H1 (cell line): ENCODE results near the gene SIPA1L3. TPM values are rescaled to one million over a fixed set of nuclear protein-coding genes. Genes with fewer than 3 reads are reported as not detected.

ENCODE experiments used
- CEBPB ChIP-seq: IDR thresholded peaks from 2 replicates; pipeline ENCODE4 v1.6.1; 2012; ENCODE audit warnings: low read depth, low read length
- HDAC2 ChIP-seq, 2 experiments: fragments of 300-600 bp in 1 of 2; sonication (generic) in 1 of 2; IDR thresholded peaks; 2 replicates each; pipeline ENCODE4 v1.6.1; 2011 to 2012; ENCODE audit warnings: low read depth in 2 of 2, low read length in 2 of 2, mild to moderate bottlenecking in 2 of 2, moderate library complexity in 2 of 2, borderline replicate concordance in 1 of 2, inconsistent platforms in 1 of 2
- KDM4A ChIP-seq: IDR thresholded peaks from one replicate; pipeline ENCODE4 v1.7.1; 2012; ENCODE audit warnings: low read depth, mild to moderate bottlenecking, moderate library complexity, low read length, inconsistent platforms; ENCODE audit not compliant: severe bottlenecking
- MAFK ChIP-seq: IDR thresholded peaks from 2 replicates; pipeline ENCODE4 v1.6.1; 2012; ENCODE audit warnings: low read depth, mild to moderate bottlenecking, improper control_type of control experiment, low read length
- RBBP5 ChIP-seq: IDR thresholded peaks from 2 replicates; pipeline ENCODE4 v1.7.1; 2012; ENCODE audit warnings: low read depth, mild to moderate bottlenecking, inconsistent platforms, low read length, moderate library complexity, borderline replicate concordance
- SIX5 ChIP-seq: IDR thresholded peaks from 2 replicates; pipeline ENCODE4 v1.6.1; 2011; ENCODE audit warnings: mild to moderate bottlenecking, low read depth, low read length
- polyA plus RNA-seq, 7 experiments: library from polyadenylated mRNA; depleted of rRNA in 3 of 7; stranded (reverse) in 5 of 7; unstranded in 2 of 7; fragments of >200 nt in 5 of 7; fragments of 200-250 nt in 2 of 7; gene quantifications; 1 replicate in 5 of 7; 2 replicates in 1 of 7; 4 replicates in 1 of 7; pipeline versions ENCODE4 v1.2.1 to v1.2.3, GENCODE V29; 2011 to 2013; ENCODE audit warnings: missing spikeins in 2 of 7, mixed read lengths in 2 of 7
- total RNA-seq: library from RNA; stranded (reverse); fragmentation: NEBNext Ultra II Directional; extraction: Animal tissue kit (Norgen Biotek cat#: 25700); gene quantifications from 2 replicates; pipeline ENCODE4 v1.2.1, GENCODE V29; 2021
- TF ChIP-seq, protein P1 (sequence below): fragments of 300-600 bp; sonication (generic); IDR thresholded peaks from 2 replicates; pipeline ENCODE4 v1.7.1; 2012; ENCODE audit warnings: low read length, moderate library complexity, mild to moderate bottlenecking, inconsistent platforms; ENCODE audit not compliant: insufficient replicate concordance
- TF ChIP-seq, protein P2 (sequence below): IDR thresholded peaks from 2 replicates; pipeline ENCODE4 v1.6.1; 2011; ENCODE audit warnings: low read length, improper control_type of control experiment

SIPA1L3 gene
- total and polyA plus RNA-seq, 2 of the 8 experiments (the other 6 are each of a cell fraction or from before 2014, with no cell fraction given): 15.0 to 54.9 TPM

DNA sequence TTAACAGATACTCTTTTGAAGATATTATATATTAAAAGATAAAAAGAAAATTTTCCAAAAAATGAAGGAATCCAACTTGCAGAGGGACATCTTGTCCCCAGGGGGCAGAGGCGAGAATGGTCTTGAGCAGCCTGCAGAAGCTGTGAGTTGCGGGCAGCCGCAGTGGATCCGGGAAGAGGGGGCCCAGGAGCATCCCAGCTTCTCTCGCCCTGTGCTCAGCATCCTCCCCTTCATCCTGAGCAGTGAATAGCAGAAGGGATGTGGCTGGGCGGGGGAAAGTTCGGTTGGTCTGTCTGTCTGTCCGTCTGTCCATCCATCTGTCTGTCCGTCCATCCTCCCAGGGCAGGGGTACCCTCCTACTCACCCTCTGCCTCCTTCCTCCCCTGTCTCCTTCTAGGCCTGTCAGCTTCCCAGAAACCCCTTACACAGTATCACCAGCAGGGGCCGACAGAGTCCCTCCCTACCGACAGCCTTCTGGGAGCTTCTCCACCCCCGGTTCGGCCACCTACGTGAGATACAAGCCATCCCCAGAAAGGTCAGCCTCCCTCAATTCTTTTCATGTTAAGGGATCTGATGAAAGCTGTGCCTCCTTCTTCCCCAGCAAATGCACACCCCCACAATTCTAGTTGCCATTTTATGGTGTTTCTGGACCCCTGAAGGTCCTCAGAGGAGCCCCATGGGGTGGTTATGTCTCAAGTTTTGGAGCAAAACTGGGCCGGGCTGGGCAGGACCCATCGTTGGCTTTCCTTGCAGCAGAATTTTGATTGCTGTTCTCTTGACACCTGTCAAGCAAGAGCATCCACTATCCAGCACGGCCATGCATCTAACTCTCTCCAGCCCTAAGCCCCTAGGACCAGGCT is 235.4 kb downstream of the SIPA1L3 start (continued):
- TF ChIP-seq, protein P1, sequence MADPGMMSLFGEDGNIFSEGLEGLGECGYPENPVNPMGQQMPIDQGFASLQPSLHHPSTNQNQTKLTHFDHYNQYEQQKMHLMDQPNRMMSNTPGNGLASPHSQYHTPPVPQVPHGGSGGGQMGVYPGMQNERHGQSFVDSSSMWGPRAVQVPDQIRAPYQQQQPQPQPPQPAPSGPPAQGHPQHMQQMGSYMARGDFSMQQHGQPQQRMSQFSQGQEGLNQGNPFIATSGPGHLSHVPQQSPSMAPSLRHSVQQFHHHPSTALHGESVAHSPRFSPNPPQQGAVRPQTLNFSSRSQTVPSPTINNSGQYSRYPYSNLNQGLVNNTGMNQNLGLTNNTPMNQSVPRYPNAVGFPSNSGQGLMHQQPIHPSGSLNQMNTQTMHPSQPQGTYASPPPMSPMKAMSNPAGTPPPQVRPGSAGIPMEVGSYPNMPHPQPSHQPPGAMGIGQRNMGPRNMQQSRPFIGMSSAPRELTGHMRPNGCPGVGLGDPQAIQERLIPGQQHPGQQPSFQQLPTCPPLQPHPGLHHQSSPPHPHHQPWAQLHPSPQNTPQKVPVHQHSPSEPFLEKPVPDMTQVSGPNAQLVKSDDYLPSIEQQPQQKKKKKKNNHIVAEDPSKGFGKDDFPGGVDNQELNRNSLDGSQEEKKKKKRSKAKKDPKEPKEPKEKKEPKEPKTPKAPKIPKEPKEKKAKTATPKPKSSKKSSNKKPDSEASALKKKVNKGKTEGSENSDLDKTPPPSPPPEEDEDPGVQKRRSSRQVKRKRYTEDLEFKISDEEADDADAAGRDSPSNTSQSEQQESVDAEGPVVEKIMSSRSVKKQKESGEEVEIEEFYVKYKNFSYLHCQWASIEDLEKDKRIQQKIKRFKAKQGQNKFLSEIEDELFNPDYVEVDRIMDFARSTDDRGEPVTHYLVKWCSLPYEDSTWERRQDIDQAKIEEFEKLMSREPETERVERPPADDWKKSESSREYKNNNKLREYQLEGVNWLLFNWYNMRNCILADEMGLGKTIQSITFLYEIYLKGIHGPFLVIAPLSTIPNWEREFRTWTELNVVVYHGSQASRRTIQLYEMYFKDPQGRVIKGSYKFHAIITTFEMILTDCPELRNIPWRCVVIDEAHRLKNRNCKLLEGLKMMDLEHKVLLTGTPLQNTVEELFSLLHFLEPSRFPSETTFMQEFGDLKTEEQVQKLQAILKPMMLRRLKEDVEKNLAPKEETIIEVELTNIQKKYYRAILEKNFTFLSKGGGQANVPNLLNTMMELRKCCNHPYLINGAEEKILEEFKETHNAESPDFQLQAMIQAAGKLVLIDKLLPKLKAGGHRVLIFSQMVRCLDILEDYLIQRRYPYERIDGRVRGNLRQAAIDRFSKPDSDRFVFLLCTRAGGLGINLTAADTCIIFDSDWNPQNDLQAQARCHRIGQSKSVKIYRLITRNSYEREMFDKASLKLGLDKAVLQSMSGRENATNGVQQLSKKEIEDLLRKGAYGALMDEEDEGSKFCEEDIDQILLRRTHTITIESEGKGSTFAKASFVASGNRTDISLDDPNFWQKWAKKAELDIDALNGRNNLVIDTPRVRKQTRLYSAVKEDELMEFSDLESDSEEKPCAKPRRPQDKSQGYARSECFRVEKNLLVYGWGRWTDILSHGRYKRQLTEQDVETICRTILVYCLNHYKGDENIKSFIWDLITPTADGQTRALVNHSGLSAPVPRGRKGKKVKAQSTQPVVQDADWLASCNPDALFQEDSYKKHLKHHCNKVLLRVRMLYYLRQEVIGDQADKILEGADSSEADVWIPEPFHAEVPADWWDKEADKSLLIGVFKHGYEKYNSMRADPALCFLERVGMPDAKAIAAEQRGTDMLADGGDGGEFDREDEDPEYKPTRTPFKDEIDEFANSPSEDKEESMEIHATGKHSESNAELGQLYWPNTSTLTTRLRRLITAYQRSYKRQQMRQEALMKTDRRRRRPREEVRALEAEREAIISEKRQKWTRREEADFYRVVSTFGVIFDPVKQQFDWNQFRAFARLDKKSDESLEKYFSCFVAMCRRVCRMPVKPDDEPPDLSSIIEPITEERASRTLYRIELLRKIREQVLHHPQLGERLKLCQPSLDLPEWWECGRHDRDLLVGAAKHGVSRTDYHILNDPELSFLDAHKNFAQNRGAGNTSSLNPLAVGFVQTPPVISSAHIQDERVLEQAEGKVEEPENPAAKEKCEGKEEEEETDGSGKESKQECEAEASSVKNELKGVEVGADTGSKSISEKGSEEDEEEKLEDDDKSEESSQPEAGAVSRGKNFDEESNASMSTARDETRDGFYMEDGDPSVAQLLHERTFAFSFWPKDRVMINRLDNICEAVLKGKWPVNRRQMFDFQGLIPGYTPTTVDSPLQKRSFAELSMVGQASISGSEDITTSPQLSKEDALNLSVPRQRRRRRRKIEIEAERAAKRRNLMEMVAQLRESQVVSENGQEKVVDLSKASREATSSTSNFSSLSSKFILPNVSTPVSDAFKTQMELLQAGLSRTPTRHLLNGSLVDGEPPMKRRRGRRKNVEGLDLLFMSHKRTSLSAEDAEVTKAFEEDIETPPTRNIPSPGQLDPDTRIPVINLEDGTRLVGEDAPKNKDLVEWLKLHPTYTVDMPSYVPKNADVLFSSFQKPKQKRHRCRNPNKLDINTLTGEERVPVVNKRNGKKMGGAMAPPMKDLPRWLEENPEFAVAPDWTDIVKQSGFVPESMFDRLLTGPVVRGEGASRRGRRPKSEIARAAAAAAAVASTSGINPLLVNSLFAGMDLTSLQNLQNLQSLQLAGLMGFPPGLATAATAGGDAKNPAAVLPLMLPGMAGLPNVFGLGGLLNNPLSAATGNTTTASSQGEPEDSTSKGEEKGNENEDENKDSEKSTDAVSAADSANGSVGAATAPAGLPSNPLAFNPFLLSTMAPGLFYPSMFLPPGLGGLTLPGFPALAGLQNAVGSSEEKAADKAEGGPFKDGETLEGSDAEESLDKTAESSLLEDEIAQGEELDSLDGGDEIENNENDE: no peak
- no peak for TF ChIP-seq HDAC2 (IDR thresholded peaks at IDR 0.05; ENCODE audit: borderline replicate concordance in 1 of 2, low read depth in 2 of 2, low read length in 2 of 2)
- no peak for TF ChIP-seq MAFK
- TF ChIP-seq RBBP5: no peak
- no peak for TF ChIP-seq SIX5
- TF ChIP-seq KDM4A: no peak
- TF ChIP-seq, protein P2, sequence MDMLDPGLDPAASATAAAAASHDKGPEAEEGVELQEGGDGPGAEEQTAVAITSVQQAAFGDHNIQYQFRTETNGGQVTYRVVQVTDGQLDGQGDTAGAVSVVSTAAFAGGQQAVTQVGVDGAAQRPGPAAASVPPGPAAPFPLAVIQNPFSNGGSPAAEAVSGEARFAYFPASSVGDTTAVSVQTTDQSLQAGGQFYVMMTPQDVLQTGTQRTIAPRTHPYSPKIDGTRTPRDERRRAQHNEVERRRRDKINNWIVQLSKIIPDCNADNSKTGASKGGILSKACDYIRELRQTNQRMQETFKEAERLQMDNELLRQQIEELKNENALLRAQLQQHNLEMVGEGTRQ: no peak
- no peak for TF ChIP-seq CEBPB
